HG03469 (cell line): ENCODE data around the gene TPT1.

Experiments
- ATAC-seq: cut with Tn5 transposase; IDR thresholded peaks from one replicate; pipeline ENCODE4 v1.9.1; 2021; ENCODE audit warnings: mild to moderate bottlenecking, moderate library complexity, moderate number of reproducible peaks; ENCODE audit not compliant: unreplicated experiment

The TPT1 gene

GRCh38 chr13:45335397-45336024 is 5.5 kb downstream of the TPT1 start:
- no peak for ATAC-seq

GRCh38 chr13:45333977-45334922 is 6.7 kb downstream of the TPT1 start:
- ATAC-seq: no peak

- ATAC-seq: no peak
Measured at GRCh38 chr13:45333251-45333976, 7.6 kb downstream of the TPT1 start.

GRCh38 chr13:45332831-45333219 is 8.2 kb downstream of the TPT1 start:
- ATAC-seq: no peak

- no peak for ATAC-seq
Measured at GRCh38 chr13:45332036-45332830, 8.8 kb downstream of the TPT1 start.

- no peak for ATAC-seq
Measured at GRCh38 chr13:45331692-45332035, 9.3 kb downstream of the TPT1 start.

GRCh38 chr13:45331123-45331619 is 9.8 kb downstream of the TPT1 start:
- no peak for ATAC-seq

GRCh38 chr13:45328661-45329111 is 12.3 kb downstream of the TPT1 start:
- no peak for ATAC-seq

- ATAC-seq: no peak
Measured at GRCh38 chr13:45327253-45327955, 13.6 kb downstream of the TPT1 start.

GRCh38 chr13:45325806-45326205 is 15.2 kb downstream of the TPT1 start:
- ATAC-seq: no peak

GRCh38 chr13:45320876-45321629 is 19.9 kb downstream of the TPT1 start:
- no peak for ATAC-seq

- no peak for ATAC-seq
Measured at GRCh38 chr13:45316996-45317395, 24.0 kb downstream of the TPT1 start.

- ATAC-seq: no peak
Measured at GRCh38 chr13:45316338-45316737, 24.6 kb downstream of the TPT1 start.

GRCh38 chr13:45315520-45316167 is 25.3 kb downstream of the TPT1 start:
- no peak for ATAC-seq

GRCh38 chr13:45314822-45315221 is 26.2 kb downstream of the TPT1 start:
- ATAC-seq: no peak

- ATAC-seq: no peak
Measured at GRCh38 chr13:45310341-45311131, 30.4 kb downstream of the TPT1 start.

GRCh38 chr13:45306966-45307365 is 34.0 kb downstream of the TPT1 start:
- no peak for ATAC-seq

- no peak for ATAC-seq
Measured at GRCh38 chr13:45305079-45305478, 35.9 kb downstream of the TPT1 start.
